ENCODE measurements around the gene MCF2L2.

DNA sequence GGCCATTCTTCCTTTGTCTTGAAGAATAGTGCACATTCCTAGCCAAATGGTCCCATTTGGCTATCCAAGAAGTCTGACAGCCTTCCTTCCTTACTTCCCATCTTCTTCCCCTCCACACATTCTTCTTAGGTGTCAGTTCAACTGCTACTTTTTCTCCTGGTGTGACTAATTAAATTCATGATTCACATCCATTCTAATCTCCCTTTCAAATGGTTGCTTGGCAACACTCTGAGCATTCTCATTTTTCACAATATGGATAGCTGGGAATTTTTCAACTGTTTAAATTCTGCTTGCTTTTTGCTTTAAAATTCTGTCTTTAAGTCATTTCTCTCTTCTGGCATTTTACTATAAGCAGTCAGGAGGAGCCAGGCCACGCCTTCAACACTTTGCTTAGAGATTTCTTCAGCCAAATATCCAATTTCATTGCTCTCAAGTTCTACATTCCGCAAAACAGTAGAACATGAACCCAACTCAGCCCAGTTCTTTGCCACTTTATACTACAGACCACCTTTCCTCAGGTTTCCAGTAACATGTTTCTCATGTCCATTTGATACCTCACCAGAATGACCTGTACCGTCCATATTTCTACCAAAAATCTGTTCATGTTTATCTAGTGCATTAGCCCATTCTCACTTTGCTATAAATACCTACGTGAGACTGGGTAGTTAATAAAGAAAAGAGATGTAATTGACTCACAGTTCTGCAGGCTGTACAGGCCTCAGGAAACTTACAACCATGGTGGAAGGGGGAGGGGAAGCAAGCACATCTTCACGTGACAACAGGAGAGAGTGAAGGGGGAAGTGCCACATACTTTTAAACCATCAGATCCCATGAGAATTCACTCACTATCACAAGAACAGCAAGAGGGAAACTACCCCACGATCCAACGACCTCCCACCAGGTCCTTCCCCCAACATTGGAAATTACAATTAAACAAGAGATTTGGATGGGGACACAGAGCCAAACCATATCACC, 31.9 kb upstream of the MCF2L2 start:
- TF ChIP-seq, protein P1, sequence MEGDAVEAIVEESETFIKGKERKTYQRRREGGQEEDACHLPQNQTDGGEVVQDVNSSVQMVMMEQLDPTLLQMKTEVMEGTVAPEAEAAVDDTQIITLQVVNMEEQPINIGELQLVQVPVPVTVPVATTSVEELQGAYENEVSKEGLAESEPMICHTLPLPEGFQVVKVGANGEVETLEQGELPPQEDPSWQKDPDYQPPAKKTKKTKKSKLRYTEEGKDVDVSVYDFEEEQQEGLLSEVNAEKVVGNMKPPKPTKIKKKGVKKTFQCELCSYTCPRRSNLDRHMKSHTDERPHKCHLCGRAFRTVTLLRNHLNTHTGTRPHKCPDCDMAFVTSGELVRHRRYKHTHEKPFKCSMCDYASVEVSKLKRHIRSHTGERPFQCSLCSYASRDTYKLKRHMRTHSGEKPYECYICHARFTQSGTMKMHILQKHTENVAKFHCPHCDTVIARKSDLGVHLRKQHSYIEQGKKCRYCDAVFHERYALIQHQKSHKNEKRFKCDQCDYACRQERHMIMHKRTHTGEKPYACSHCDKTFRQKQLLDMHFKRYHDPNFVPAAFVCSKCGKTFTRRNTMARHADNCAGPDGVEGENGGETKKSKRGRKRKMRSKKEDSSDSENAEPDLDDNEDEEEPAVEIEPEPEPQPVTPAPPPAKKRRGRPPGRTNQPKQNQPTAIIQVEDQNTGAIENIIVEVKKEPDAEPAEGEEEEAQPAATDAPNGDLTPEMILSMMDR (IDR thresholded peaks at IDR 0.05) = no peak
- no peak for TF ChIP-seq POLR2A (IDR thresholded peaks at IDR 0.05)
